OCI-LY7 (cell line): Measurements from ENCODE around the gene CACNG3. TPM values are rescaled to one million over a fixed set of nuclear protein-coding genes. Genes with fewer than 3 reads are reported as not detected.

Experiments used
- BruUV-seq: library from RNA; stranded (reverse); fragments of 400-500 nt; replicated peaks from 2 replicates; lab custom pipeline; 2021; lab: Mats Ljungman, UMichigan
- CTCF ChIA-PET: fragments of 300-600 bp; sonication (Branson Sonifier 250); formaldehyde crosslinking; loops from one replicate; lab custom pipeline; 2022; ENCODE audit warnings: antibody characterized with exemption; ENCODE audit not compliant: unreplicated experiment; lab: Charles Lee
- POLR2A ChIA-PET: fragments of 300-600 bp; sonication (Branson Sonifier 250); formaldehyde crosslinking; loops from one replicate; lab custom pipeline; 2022; ENCODE audit warnings: antibody characterized with exemption; lab: Charles Lee
- DNase-seq: peaks from one replicate; pipeline ENCODE4 v3.0.0-alpha.2; 2015; ENCODE audit warnings: low spot score
- H2AFZ ChIP-seq: fragments of 200-600 bp; sonication (generic), shearing (Covaris generic); 2 replicates; pipeline ENCODE4 v1.6.1; 2014; ENCODE audit warnings: mild to moderate bottlenecking, antibody characterized with exemption, low read length, moderate library complexity
- H3K27ac ChIP-seq: fragments of 200-600 bp; sonication (generic); 2 replicates; pipeline ENCODE4 v1.5.1; 2014; ENCODE audit warnings: mixed run types, low read depth, mild to moderate bottlenecking, moderate library complexity, low read length, inconsistent platforms; ENCODE audit not compliant: poor library complexity, severe bottlenecking
- H3K36me3 ChIP-seq: fragments of 200-600 bp; sonication (generic); 2 replicates; pipeline ENCODE4 v1.6.1; 2014; ENCODE audit warnings: mild to moderate bottlenecking, antibody characterized with exemption, low read length, moderate library complexity, mixed read lengths; ENCODE audit not compliant: insufficient read depth
- H3K4me1 ChIP-seq: fragments of 200-600 bp; sonication (generic); 2 replicates; pipeline ENCODE4 v1.5.1; 2014; ENCODE audit warnings: mild to moderate bottlenecking, low read length; ENCODE audit not compliant: insufficient read depth, poor library complexity, severe bottlenecking
- H3K4me2 ChIP-seq: fragments of 200-600 bp; sonication (generic); 2 replicates; pipeline ENCODE4 v1.6.1; 2014; ENCODE audit warnings: mild to moderate bottlenecking, low read length
- H3K4me3 ChIP-seq: fragments of 200-600 bp; sonication (generic); 2 replicates; pipeline ENCODE4 v1.5.1; 2014; ENCODE audit warnings: mild to moderate bottlenecking, low read depth, low read length; ENCODE audit not compliant: poor library complexity, severe bottlenecking
- H3K79me2 ChIP-seq: fragments of 200-600 bp; sonication (generic); 2 replicates; pipeline ENCODE4 v1.6.1; 2016; ENCODE audit warnings: low read depth, mild to moderate bottlenecking, low read length, moderate library complexity, mixed read lengths; ENCODE audit not compliant: insufficient read depth
- H3K9me2 ChIP-seq: fragments of 200-600 bp; sonication (generic); 2 replicates; pipeline ENCODE4 v1.6.1; 2016; ENCODE audit warnings: mild to moderate bottlenecking, low read length, mixed read lengths; ENCODE audit not compliant: insufficient read depth
- H3K9me3 ChIP-seq: fragments of 200-600 bp; sonication (generic); 2 replicates; pipeline ENCODE4 v1.6.1; 2014; ENCODE audit warnings: mild to moderate bottlenecking, mixed run types, low read length, mixed read lengths
- H4K20me1 ChIP-seq: fragments of 200-600 bp; sonication (generic); 2 replicates; pipeline ENCODE4 v1.6.1; 2014; ENCODE audit warnings: mild to moderate bottlenecking, antibody characterized with exemption, low read length, moderate library complexity, mixed read lengths; ENCODE audit not compliant: insufficient read depth
- EZH2phosphoT487 ChIP-seq: fragments of 200-600 bp; sonication (generic); IDR thresholded peaks from 2 replicates; pipeline ENCODE4 v1.6.1; 2018; ENCODE audit warnings: low read depth, borderline replicate concordance, mild to moderate bottlenecking, mixed run types, antibody characterized with exemption, low read length, moderate library complexity, mixed read lengths
- intact Hi-C: fragments of 100-400 bp; cut with micrococcal nuclease; formaldehyde crosslinking; loops from one replicate; pipeline ENCODE4 v1.10.0; 2022; ENCODE audit not compliant: unreplicated experiment
- total RNA-seq, 2 experiments: library from RNA; depleted of rRNA in 1 of 2; stranded (reverse); fragments of >200 nt in 1 of 2; shearing (Covaris generic) in 1 of 2; gene quantifications; 2 replicates each; pipeline ENCODE4 v1.2.3, GENCODE V29; 2014 to 2022
- TF ChIP-seq, protein P1 (sequence below): fragments of 200-600 bp; sonication (generic); conservative IDR thresholded peaks from 2 replicates; pipeline ENCODE4 v1.5.1; 2014; ENCODE audit warnings: mild to moderate bottlenecking, antibody characterized with exemption, low read length, moderate library complexity, mixed read lengths

The CACNG3 gene
- total RNA-seq, 2 experiments from 2014 or later = 0.06 TPM; not detected in 1

DNA sequence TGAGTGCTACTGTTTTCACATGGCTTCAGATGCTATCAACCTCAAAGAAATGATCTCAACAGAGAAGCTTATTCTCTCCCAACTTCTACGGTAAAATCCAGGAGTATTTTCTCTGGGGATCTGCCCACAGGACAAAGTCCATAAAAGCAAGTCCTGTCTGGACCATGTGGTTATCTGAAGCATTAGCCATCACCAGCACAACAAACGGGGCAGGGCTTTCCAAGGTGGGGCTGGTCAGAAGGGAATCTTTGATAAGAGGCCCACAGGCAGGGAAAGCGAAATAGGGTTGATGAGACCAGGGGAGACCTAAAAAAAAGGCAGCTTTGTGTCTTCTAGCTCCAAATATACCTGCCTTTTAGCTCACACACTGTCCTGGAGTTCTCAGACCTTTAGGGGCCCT is 38.7 kb upstream of the CACNG3 start:
- H3K9me2 ChIP-seq = no peaks in the 10 kb centered on the region
- no peak for TF ChIP-seq EZH2phosphoT487
- TF ChIP-seq, protein P1, sequence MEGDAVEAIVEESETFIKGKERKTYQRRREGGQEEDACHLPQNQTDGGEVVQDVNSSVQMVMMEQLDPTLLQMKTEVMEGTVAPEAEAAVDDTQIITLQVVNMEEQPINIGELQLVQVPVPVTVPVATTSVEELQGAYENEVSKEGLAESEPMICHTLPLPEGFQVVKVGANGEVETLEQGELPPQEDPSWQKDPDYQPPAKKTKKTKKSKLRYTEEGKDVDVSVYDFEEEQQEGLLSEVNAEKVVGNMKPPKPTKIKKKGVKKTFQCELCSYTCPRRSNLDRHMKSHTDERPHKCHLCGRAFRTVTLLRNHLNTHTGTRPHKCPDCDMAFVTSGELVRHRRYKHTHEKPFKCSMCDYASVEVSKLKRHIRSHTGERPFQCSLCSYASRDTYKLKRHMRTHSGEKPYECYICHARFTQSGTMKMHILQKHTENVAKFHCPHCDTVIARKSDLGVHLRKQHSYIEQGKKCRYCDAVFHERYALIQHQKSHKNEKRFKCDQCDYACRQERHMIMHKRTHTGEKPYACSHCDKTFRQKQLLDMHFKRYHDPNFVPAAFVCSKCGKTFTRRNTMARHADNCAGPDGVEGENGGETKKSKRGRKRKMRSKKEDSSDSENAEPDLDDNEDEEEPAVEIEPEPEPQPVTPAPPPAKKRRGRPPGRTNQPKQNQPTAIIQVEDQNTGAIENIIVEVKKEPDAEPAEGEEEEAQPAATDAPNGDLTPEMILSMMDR = no peak
- CTCF ChIA-PET = no interaction called here

DNA sequence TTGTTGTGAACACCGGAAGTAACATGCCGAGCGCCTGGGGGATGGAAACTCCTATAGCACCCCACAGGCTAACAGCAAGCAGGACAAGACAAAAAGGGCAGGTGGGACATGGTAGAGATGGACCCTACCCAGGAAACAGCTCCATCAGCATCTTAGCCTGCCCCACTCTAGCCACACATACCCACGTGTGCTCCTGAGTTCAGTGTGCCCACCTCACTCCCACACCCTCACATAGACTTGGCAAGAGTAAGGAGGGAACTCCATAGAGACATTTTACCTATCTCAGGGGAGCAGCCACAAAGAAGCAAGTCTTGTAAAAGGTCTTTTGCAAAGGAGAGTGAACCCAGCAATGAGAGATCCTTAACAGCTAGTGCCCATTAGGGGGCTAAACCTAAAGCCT is 37.8 kb upstream of the CACNG3 start:
- Histone ChIP-seq H3K79me2 (no peaks in the 10 kb centered on the region), H3K9me2 (no peaks in the 10 kb centered on the region), H3K4me1 (no peaks in the 10 kb centered on the region), H3K4me3 (no peak overlapping the region), H3K36me3 (no peaks in the 10 kb centered on the region), H3K27ac (no peak overlapping the region), H3K9me3 (no peaks in the 10 kb centered on the region), H2AFZ (no peak overlapping the region), H4K20me1 (no peaks in the 10 kb centered on the region), H3K4me2 (no peak overlapping the region)
- intact Hi-C loops = no loop called here
- DNase-seq = no peak
- ChIA-PET POLR2A (no interaction called here), CTCF (no interaction called here)
- TF ChIP-seq, protein P1 = no peak
- no peak for TF ChIP-seq EZH2phosphoT487
- BruUV-seq = no TSS peak

More for the DNA sequence above, 38.7 kb upstream of the CACNG3 start:
- no peak for DNase-seq
- H3K4me3 ChIP-seq = no peak overlapping the region
- intact Hi-C loops = no loop called here
- H3K27ac ChIP-seq = no peak overlapping the region
- no peak overlapping the region for H2AFZ ChIP-seq
- no peaks in the 10 kb centered on the region for H3K4me1 ChIP-seq
- H3K36me3 ChIP-seq = no peaks in the 10 kb centered on the region
- BruUV-seq = no TSS peak
- no peaks in the 10 kb centered on the region for H3K79me2 ChIP-seq
- H3K4me2 ChIP-seq = no peak overlapping the region
- H3K9me3 ChIP-seq = no peaks in the 10 kb centered on the region
- no peaks in the 10 kb centered on the region for H4K20me1 ChIP-seq
- POLR2A ChIA-PET = no interaction called here

DNA sequence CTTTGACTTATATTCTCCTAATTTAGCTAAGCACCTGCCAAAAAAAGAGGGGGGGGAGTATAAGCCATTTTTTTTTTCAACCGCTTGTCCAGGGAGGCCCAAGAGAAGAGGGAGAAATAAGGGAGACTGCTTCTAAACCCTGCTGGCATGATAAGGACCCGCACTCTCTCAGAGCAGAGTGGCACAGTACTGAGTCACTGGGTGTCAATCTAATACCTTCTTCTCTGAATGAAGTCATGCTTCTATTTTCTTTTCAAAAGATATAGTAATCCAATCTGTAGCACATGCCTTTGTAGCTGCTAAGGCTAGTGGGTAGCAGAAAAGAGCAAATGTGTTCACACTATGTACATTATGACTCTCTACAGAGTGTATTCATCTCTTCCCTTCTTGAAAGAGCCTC is 34.9 kb upstream of the CACNG3 start:
- no peak overlapping the region for H3K27ac ChIP-seq
- H3K9me3 ChIP-seq = no peaks in the 10 kb centered on the region
- intact Hi-C loops = no loop called here
- H2AFZ ChIP-seq = no peak overlapping the region
- no peak for DNase-seq
- no TSS peak for BruUV-seq
- no peaks in the 10 kb centered on the region for H4K20me1 ChIP-seq
- no peaks in the 10 kb centered on the region for H3K36me3 ChIP-seq
- TF ChIP-seq, protein P1 = no peak
- no peak for TF ChIP-seq EZH2phosphoT487
- no peaks in the 10 kb centered on the region for H3K9me2 ChIP-seq
- no peaks in the 10 kb centered on the region for H3K4me1 ChIP-seq
- CTCF ChIA-PET = no interaction called here
- no peaks in the 10 kb centered on the region for H3K79me2 ChIP-seq
- H3K4me2 ChIP-seq = no peak overlapping the region
- no peak overlapping the region for H3K4me3 ChIP-seq
- POLR2A ChIA-PET = interaction anchor here (1.1 to 1.2 kb wide), 2 partner anchors 14 to 17 kb away, joined by 3 to 4 read pairs; no protein-coding TSS in a partner anchor
